ENCODE data around the gene RPS6KL1. TPM values are rescaled to one million over a fixed set of nuclear protein-coding genes. Genes with fewer than 3 reads are reported as not detected.
"Not testable (repeated sequence)": the region's sequence is repeated elsewhere in the genome, so short reads cannot be mapped to it uniquely, and the experiment has no call there.

Gene RPS6KL1
- total RNA-seq, 1 experiment from 2014 or later: 11.3 TPM

DNA sequence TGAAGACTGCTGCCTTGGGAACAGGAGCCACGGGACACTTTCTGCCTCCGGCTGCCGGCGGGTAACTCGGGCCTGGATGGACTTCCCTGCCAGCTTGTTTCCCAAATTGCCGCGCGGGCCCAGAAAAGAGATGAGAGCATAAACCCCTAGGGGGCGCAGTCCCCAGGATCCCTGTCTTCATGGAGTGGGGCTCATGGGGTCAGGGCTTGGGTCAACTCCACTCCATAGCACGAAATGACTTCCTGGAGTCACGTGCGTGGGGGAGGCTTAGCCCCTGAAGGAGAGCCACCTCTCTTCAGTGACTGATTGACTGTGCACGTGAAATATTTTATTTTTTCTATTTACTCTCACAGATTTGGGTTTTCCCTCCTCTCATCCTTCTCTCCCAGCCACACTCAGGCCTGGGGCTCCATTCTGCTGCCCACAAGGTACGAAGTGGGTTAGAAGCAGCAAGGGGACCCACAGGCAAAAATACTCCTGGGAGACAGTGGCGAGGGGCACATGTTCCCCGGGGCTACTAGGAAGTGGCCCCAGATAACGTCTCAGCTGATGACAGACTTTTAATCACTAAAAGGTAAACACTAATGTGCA, 22.3 kb upstream of the RPS6KL1 start:
- Histone ChIP-seq H3K27me3 (no peaks in the 10 kb centered on the region), H3K9me3 (no peaks in the 10 kb centered on the region), H3K36me3 (peaks cover 3% of the 10 kb centered on the region; the same call in 1 of the 2 replicates), H3K4me3 (no peak overlapping the region)
- DNase-seq: no peak

DNA sequence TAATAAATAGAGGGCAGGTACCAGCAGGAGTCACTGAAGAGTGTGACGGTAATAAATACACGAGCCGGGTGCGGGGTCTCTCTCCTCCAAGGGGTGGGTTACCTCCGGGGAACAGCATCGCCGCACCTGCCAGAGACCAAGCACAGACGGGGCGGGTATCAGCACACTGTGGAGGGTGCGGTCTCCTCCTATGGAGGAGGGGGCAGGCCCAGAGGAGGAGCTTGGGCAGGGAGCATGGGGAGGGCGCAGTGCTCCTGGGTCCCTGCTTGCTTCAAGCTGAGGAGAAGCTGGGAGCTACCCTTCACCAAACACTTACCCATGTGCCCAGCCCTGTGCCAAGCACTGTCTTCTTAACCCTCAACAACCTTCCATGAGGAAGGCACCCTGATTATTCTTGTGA, 19.5 kb upstream of the RPS6KL1 start:
- H3K36me3 ChIP-seq: peaks cover 3% of the 10 kb centered on the region; the same call in 1 of the 2 replicates
- H3K27me3 ChIP-seq: no peaks in the 10 kb centered on the region
- no peak overlapping the region for H3K4me3 ChIP-seq
- H3K9me3 ChIP-seq: no peaks in the 10 kb centered on the region
- DNase-seq: no peak

DNA sequence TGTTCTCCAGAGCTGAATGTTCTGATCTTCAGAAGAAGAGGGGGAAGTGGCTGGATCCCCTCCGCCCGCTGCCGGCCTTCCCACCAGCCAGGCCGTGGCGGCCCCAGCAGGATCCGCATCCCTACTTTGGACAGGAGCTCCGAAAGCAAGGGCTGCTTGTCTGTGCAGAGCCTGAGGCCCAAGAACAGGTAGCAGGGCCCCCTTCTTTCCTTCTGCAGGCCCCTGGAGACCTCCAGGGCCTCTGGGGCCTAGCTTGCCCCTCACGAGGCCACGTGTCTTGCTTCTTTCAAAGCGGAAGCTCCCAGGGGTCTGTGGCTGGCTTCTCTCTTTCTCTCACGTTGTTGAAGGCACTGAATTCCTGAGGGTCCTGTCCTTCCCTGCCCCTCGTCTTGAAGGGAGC, 19.1 kb upstream of the RPS6KL1 start:
- no peak for DNase-seq
- H3K4me3 ChIP-seq: no peak overlapping the region
- H3K27me3 ChIP-seq: no peaks in the 10 kb centered on the region
- H3K9me3 ChIP-seq: no peaks in the 10 kb centered on the region
- peaks cover 3% of the 10 kb centered on the region; the same call in 1 of the 2 replicates for H3K36me3 ChIP-seq

DNA sequence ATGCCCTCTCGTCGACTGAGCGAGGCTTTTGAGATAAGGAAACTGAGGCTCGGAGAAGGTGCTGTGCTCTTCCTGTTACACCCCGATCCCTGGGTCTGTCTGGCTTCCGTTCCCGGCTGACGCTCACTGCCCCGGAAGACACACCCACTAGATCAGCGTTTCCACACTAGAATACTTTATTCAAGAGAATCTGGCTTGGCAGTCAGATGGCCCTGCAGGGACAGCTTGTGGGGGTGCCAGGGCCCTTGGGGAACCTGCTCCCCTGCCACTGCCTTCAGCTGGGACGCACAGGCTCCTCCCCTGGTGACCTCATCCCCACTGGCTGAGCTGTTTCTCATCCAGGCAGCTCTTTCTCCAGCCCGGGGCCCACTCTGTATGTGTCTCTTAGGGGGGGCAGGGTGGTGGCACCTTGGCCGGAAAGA, 18.6 kb upstream of the RPS6KL1 start:
- no peak overlapping the region for H3K4me3 ChIP-seq
- DNase-seq: no peak
- H3K9me3 ChIP-seq: no peaks in the 10 kb centered on the region
- no peaks in the 10 kb centered on the region for H3K27me3 ChIP-seq
- peaks cover 3% of the 10 kb centered on the region; the same call in 1 of the 2 replicates for H3K36me3 ChIP-seq

DNA sequence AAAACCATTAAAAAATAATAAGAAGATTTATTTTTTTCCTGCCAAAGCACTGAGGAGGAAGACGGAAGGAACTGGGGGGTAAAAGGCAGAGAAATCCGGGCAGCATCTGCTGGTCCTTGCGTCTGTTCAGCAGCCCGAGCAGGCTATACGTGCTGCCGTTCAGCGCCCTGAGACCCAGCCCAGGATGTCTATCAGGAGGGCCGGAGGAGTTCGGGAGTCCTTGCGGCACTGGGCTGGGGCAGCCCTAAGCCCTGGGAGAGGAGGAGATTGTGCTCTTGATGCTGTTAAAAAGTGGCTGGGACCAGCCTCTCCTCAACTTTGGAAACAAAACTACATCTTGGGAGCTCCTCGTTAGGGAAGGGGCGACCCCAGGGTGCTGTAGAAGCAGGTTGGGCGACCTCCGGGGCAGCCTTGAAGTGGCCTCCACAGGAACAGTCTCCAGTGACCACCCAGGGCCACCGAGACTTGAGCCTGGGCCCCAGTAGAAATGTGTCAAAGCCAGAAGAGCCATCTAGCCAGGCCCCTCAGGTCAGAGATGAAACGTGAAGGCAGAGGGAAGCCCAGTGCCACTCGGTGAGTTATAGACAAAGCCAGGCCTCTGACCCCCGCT, 18.0 kb upstream of the RPS6KL1 start:
- Histone ChIP-seq H3K27me3 (no peaks in the 10 kb centered on the region), H3K4me3 (no peak overlapping the region), H3K36me3 (peaks cover 3% of the 10 kb centered on the region; the same call in 1 of the 2 replicates), H3K9me3 (no peaks in the 10 kb centered on the region)
- no peak for DNase-seq

DNA sequence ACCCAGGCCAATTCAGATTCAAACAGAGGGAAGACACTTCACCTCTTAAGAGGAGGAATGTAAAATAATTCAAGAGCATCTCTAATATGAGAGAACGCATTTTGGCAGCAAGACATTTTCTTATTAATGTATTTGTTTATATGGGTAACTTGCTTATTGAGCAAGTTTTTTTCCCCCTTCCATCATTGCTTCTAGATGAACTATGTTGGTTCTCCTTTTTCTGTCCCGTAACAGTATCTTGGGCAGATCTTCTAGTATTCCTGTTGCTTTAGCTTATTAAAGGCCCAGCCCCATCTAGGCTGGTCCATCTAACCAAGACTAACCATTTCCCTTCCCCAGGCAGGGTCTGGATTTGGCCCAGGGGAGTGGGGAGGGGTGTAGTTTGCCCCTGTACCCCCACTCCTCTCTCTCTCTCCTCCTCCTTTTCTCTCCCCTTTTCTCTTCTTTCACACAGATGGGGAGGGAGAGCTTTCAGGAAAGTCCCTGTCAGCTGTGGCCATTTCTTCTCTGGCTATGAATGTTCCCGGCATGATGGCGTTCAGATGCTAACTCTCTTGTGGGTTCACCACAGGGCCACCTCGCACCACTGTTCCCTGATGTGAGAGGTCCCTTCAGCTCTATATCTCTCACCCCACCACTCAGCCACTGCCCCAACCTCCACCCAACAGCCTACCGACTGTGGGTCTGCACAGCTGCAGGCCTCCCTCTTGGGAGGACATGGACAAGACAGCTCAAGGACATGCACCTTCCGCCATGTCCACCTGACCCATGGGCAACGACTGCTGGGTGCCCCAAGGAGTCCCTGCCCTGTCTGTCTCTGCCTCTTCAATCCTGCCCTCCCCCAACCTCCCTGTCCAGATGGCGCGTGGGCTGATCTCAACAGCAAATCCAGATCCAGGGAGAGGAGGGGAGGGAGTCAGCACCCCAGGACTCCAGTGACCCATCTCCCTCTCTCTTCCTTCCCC, 15.8 kb upstream of the RPS6KL1 start:
- Histone ChIP-seq H3K36me3 (no peaks in the 10 kb centered on the region), H3K9me3 (no peaks in the 10 kb centered on the region), H3K27me3 (no peaks in the 10 kb centered on the region), H3K4me3 (no peak overlapping the region)
- DNase-seq: no peak

DNA sequence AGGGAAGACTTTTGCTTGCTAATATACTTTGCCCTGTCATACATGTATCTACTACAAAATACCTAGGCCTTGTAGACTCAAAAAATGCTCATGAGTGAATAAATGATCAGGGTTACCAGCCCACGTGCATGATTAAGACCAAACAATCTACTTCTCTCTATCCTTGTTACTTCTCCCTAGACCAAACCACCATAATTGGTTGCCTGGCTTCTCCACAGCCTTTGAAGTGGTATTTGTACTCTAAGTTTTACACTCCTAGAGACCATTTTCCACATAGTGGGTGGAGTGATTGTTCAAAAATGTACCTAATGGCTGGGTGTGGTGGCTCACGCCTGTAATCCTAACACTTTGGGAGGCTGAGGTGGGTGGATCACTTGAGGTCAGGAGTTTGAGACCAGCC, 14.1 kb upstream of the RPS6KL1 start:
- Histone ChIP-seq H3K4me3 (no peak overlapping the region), H3K36me3 (no peaks in the 10 kb centered on the region), H3K27me3 (no peaks in the 10 kb centered on the region), H3K9me3 (no peaks in the 10 kb centered on the region)
- DNase-seq: no peak

DNA sequence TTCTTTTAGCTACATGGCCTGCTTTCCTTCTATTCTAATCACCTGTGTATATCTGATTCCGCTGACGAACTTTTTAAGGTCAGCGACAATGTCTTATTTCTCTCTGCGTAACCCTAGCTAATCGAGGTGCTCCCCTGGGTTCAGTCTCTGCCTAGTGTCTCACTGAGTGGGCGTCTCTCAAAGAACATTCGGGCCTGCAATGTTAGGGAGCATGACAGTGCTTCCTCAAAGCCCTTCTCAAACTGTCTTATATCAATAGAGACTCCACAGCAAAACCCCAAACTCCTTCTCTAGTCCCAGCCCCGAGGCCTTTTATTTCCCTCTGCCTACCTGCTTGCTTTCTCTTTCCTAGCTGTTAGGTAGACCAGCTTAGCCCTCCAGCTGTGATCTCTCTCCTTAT, 13.7 kb upstream of the RPS6KL1 start:
- no peaks in the 10 kb centered on the region for H3K27me3 ChIP-seq
- H3K9me3 ChIP-seq: no peaks in the 10 kb centered on the region
- H3K36me3 ChIP-seq: no peaks in the 10 kb centered on the region
- H3K4me3 ChIP-seq: no peak overlapping the region
- no peak for DNase-seq

DNA sequence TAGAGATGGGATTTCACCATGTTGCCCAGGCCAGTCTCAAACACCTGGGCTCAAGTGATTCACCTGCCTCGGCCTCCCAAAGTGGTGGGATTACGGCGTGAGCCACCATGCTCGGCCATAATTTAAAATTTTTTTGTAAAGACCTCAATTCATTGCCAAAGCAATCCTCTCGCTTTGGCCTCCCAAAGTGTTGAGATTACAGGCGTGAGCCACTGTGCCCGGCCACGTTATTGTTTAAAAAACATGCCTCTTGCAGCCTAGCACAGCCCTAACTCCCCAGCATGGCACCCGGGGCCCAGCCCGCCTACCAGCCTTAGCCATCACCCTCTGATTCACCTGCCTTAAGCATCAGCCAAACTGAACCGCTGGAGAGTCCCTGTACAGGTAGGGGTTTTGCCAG, 13.1 kb upstream of the RPS6KL1 start:
- Histone ChIP-seq H3K36me3 (no peaks in the 10 kb centered on the region), H3K27me3 (no peaks in the 10 kb centered on the region), H3K4me3 (no peak overlapping the region), H3K9me3 (no peaks in the 10 kb centered on the region)
- no peak for DNase-seq

DNA sequence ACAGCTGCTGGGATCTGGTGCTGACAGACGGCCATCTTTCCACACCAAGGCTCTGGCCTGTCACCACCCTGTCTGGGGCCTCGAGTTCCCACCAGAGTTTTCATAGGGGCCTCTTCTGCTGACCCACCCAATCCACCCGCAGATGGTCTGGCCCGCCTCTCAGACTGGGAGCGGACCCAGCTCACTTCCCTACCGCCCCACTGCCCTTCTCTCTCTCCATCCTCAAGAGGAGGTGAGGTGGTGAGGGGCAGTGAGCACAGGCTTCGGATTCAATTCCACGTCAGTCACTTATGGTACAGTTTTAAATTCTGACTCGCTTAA, 12.3 kb upstream of the RPS6KL1 start:
- no peak for DNase-seq
- no peak overlapping the region for H3K4me3 ChIP-seq
- H3K27me3 ChIP-seq: no peaks in the 10 kb centered on the region

DNA sequence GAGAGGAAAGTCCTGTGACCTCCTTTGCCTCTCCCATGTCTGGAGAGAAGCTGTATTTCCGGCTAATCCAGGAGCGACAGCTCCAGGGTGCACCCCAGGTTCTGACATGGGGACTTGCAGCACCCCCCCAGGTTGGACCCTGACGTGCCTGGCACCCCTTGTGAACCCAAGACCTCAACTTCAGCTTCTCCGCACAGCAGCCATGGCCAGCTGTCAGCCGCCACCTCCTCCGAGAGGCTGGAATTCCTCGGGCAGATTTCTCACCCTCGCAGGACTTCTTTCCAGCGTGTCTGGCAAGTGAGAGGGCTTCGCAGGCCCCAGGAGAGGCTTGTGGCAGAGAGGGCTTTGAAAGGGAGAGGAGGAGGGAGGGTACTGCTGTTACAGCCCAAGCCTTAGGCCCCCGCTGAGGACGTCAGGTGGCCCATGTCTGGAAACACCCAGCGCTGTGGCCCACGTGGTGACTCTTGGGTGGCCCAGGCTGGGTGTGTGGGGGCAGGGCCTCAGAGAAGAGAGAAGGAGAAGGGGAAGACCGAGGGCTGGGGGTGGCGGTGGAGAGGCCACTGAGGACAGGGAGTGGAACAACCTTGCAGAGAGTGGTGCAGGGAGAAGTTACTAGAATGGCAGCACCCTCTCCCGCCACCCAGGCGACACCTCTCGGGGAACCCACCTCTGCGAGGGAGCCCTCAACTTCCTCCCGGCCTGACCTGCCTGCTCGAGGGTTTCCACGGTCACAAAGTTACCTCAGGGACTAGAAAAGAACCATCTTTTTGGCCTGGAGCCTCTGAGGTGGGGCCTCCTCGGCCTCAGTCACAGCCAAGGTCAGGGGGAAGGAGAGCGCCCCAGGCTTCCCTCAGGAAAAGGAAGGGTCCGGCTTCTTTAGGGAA, 11.7 kb upstream of the RPS6KL1 start:
- Histone ChIP-seq H3K36me3 (no peaks in the 10 kb centered on the region), H3K4me3 (no peak overlapping the region), H3K9me3 (no peaks in the 10 kb centered on the region), H3K27me3 (no peaks in the 10 kb centered on the region)
- no peak for DNase-seq

More for the DNA sequence above, 12.3 kb upstream of the RPS6KL1 start:
- Histone ChIP-seq H3K36me3 (no peaks in the 10 kb centered on the region), H3K9me3 (no peaks in the 10 kb centered on the region)

DNA sequence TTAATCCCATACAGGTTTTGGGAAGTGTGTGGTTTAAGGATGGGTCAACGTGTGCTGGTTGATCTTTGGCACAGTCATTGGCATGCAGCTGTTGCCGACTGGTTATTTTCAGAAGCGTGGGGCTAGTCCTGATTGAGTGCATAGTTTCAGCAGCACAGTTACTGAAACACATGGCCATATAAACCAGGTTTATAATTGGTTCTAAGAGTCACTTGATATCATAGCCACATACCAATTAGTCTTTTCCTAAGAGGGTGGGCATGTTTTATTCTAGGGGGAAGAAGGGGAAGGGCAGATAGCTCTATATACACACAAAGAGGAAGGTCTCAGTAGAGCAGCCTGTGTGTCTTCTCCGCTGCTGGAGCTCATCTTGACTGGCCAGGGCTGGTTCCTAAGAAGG, 11.0 kb upstream of the RPS6KL1 start:
- DNase-seq: no peak
- H3K9me3 ChIP-seq: no peaks in the 10 kb centered on the region
- H3K27me3 ChIP-seq: no peaks in the 10 kb centered on the region
- no peak overlapping the region for H3K4me3 ChIP-seq
- no peaks in the 10 kb centered on the region for H3K36me3 ChIP-seq

DNA sequence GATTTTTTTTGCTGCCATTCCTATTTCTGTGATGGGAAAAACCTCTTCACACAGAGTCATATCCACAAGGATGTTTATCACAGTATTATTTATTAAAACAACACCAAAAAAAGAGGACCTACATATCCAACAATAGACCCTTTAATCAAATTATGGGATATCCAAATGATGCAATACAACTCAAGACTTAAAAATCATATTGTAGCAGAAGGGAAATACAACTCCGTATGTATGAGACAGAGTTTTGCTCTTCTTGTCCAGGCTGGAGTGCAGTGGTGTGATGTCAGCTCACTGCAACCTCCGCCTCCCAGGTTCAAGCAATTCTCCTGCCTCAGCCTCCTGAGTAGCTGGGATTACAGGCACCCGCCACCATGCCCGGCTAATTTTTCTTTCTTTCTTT, 9.9 kb upstream of the RPS6KL1 start:
- H3K4me3 ChIP-seq, H3K27me3 ChIP-seq, DNase-seq, H3K36me3 ChIP-seq, H3K9me3 ChIP-seq: not testable (repeated sequence)

DNA sequence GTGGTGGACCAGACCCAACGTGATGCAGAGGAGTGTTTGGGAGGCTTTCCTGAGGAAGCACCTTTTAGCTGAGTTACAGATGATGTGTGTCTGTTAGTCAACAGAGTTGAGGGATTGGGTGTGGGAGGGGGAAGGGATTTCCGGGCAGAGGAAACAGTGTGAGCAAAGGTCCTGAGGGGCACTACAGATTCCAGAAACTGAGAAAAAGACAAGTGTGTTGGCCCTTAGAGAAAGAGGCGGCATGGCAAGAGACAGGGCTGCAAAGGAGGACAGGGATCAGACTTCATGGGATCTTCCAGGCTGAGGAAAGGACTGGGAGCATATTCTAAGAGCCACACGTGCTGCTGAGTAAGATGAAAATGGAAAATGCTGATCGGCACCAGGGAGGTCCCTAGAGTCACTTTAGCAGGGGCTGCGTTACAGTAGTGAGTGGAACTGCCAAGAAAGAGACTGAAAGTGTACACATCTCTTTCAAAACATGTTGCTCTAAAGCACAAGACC, 9.4 kb upstream of the RPS6KL1 start:
- Histone ChIP-seq H3K27me3 (no peaks in the 10 kb centered on the region), H3K9me3 (no peaks in the 10 kb centered on the region), H3K36me3 (no peaks in the 10 kb centered on the region), H3K4me3 (no peak overlapping the region)
- no peak for DNase-seq

DNA sequence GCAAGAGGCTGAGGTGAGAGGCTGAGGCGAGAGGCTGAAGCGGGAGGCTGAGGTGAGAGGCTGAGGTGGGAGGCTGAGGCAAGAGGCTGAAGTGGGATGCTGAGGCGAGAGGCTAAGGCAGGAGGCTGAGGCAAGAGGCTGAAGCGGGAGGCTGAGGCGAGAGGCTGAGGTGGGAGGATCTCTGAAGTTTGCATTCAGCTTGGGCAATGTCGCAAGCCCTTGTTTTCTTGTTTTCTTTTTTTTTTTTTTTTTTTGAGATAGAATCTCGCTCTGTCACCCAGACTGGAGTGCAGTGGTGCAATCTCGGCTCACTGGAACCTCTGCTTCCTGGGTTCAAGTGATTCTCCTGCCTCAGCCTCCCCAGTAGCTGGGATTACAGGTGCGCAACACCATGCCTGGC, 8.7 kb upstream of the RPS6KL1 start:
- DNase-seq, H3K9me3 ChIP-seq, H3K36me3 ChIP-seq, H3K27me3 ChIP-seq, H3K4me3 ChIP-seq: not testable (repeated sequence)

DNA sequence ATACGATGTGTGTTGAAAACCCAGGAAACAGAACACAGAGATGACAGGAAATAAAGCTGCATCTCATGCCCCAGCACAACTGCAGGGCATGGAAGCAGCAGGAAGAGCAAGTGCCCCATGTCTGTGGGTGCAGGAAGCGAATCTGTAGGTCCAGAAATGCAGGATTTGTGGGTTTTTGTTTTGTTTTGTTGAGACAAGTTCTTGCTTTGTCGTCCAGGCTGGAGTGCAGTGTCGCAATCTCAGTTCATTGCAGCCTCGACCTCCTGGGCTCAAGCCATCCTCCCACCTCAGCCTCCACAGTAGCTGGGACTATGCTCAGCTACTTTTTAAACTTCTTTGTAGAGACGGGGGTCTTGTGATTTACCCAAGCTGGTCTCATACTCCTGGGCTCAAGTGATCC, 6.2 kb upstream of the RPS6KL1 start:
- no peak for DNase-seq

DNA sequence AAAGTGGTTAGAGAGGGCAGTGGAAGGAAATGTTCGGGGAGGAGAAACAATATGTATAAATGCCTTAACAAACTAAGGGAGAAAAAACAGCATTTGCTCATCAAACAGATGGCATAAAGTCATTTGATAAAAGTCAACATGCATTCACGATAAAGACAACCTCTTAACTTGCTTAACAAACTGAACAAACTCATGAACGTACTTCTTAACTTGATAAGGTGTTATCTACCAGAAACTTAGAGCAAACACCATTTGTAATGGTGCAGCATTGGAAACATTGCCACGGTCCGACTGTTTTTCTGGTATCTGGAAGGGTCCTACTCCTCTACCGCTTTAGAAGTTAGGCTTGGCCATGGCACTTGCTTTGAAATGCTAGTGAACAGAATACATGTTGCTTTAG, 4.2 kb upstream of the RPS6KL1 start:
- Histone ChIP-seq H3K9me3 (no peaks in the 10 kb centered on the region), H3K4me3 (no peak overlapping the region), H3K27me3 (no peaks in the 10 kb centered on the region), H3K36me3 (no peaks in the 10 kb centered on the region)
- no peak for DNase-seq

More for the DNA sequence above, 6.2 kb upstream of the RPS6KL1 start:
- no peaks in the 10 kb centered on the region for H3K27me3 ChIP-seq
- no peaks in the 10 kb centered on the region for H3K9me3 ChIP-seq
- no peaks in the 10 kb centered on the region for H3K36me3 ChIP-seq
- H3K4me3 ChIP-seq: no peak overlapping the region

All from MG63 (cell line).